ENCODE results near the gene NEK1.
"Not testable (repeated sequence)": the region's sequence is repeated elsewhere in the genome, so short reads cannot be mapped to it uniquely, and the experiment has no call there.

NEK1 gene

DNA sequence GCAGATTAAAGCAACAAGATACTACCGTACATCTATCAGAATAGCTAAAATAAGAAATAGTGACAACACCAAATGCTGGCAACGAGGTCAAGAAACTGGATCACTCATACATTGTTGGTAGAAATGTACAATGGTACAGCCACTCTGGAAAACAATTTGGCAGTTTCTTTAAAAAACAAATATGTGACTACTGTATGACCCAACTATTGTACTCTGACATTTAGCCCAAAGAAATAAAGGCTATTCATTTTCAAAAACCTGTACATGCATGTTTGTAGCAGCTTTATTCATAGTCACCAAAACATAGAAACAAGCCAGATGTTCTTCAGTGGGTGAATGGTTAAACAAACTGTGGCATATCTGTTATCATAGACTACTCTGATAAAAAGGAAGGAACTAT lies 16.2 kb upstream of the NEK1 start:
- FAIRE-seq (no peak), DNase-seq (ENCODE audit: insufficient read length, low spot score) (no peak)
- TF ChIP-seq POU2F2 (IDR thresholded peaks at IDR 0.05; ENCODE audit: low read depth, low read length) (no peak), SPI1 (IDR thresholded peaks at IDR 0.05; ENCODE audit: low read depth, low read length) (no peak), TAF1 (IDR thresholded peaks at IDR 0.05; ENCODE audit: low read depth, low read length) (no peak), POLR2AphosphoS5 (IDR thresholded peaks at IDR 0.05; ENCODE audit: low read depth, low read length) (no peak), POLR2A (IDR thresholded peaks at IDR 0.05; ENCODE audit: low read depth, low read length) (no peak), PAX5 (IDR thresholded peaks at IDR 0.05; ENCODE audit: insufficient read depth, low read length, severe bottlenecking) (no peak)

DNA sequence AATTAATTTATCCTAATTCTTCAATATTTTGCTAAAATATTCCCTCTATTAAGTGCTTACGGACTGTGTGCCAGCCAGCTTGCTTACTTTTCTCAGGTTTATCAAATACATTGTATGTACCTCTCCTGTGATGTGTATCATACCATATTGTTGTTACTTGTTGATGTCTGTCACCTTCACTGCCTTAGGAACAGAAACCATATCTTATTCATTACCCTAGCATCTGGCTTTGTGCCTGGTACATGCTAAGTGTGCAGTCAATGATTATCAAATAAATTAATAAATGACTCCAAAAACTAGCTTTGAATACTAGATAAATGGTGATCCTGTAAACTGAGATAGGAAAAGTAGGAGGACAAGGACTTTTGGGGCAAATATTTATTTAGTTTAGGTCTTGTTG lies 14.9 kb upstream of the NEK1 start:
- no peak for TF ChIP-seq POLR2AphosphoS5 (IDR thresholded peaks at IDR 0.05; ENCODE audit: low read depth, low read length)
- TF ChIP-seq POLR2A (IDR thresholded peaks at IDR 0.05; ENCODE audit: low read depth, low read length): no peak
- TF ChIP-seq TAF1 (IDR thresholded peaks at IDR 0.05; ENCODE audit: low read depth, low read length): no peak
- no peak for TF ChIP-seq POU2F2 (IDR thresholded peaks at IDR 0.05; ENCODE audit: low read depth, low read length)
- TF ChIP-seq PAX5 (IDR thresholded peaks at IDR 0.05; ENCODE audit: insufficient read depth, low read length, severe bottlenecking): no peak
- TF ChIP-seq SPI1 (IDR thresholded peaks at IDR 0.05; ENCODE audit: low read depth, low read length): no peak
- DNase-seq (ENCODE audit: insufficient read length, low spot score): no peak
- FAIRE-seq: peak; percentile 5

DNA sequence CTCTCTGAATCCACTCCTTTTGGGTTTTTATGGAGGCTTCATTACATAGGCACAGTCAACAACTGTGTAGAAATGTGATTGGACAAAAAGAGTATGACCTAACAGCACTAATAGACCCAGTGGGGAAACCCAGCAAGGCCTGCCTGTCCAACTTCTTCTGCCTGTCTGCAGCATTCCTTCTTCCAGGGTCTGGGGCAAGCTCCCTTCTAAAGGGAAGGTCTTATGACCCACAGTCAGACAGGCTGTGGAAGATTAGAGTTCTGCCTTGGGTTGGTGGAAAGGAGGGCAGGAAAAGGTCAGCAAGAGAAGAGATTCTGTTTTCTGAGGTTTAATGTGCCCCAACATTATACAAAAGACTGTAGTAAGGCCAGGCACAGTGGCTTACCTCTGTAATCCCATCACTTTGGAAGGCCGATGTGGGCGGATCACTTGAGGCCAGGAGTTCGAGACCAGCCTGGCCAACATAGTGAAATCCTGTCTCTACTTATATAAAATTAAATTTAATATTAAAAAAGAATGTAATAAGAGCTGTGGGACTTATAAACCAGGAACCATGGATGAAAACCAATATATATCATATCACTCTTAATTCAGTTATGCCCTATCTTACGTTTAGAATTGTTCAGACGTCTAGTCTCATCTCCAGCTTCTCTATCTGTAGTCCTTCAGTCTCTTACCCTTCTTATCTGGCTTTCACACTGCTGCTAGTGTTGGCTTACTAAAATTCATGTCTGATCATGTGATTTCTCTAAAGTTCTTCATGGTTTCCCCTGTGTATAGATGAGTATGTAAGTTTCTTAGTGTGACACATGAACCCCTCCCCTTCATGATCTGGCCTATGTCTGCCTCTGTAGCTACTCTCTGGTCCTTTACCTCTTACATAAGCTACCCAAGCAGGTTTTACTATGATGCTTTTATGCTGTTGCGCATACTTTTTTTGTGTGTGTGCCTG lies 14.2 kb upstream of the NEK1 start:
- DNase-seq (ENCODE audit: insufficient read length, low spot score): no peak
- TF ChIP-seq PAX5 (IDR thresholded peaks at IDR 0.05; ENCODE audit: insufficient read depth, low read length, severe bottlenecking) (no peak), TAF1 (IDR thresholded peaks at IDR 0.05; ENCODE audit: low read depth, low read length) (no peak), POLR2AphosphoS5 (IDR thresholded peaks at IDR 0.05; ENCODE audit: low read depth, low read length) (no peak), SPI1 (IDR thresholded peaks at IDR 0.05; ENCODE audit: low read depth, low read length) (no peak), POU2F2 (IDR thresholded peaks at IDR 0.05; ENCODE audit: low read depth, low read length) (no peak), POLR2A (IDR thresholded peaks at IDR 0.05; ENCODE audit: low read depth, low read length) (no peak)
- FAIRE-seq: no peak

DNA sequence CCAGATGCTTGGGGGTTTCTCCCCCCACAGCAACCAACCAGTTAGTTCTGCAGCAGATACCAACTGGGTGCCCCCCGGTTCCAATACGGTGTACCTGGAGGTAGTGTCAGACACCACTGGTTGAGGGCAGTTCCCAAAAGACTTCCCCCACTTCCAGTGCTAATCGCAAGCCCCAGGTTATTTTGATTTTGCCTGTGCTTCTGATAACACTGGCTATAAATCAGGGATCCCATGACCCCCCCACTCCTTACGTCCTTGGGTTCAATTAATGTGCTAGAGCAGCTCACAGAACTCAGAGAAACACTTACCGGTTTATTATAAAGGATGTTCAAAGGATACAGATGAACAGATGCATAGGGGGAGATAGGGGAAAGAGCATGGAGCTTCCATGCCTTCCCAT lies 13.5 kb upstream of the NEK1 start:
- no peak for FAIRE-seq
- TF ChIP-seq POLR2AphosphoS5 (IDR thresholded peaks at IDR 0.05; ENCODE audit: low read depth, low read length) (no peak), POU2F2 (IDR thresholded peaks at IDR 0.05; ENCODE audit: low read depth, low read length) (no peak), POLR2A (IDR thresholded peaks at IDR 0.05; ENCODE audit: low read depth, low read length) (no peak), SPI1 (IDR thresholded peaks at IDR 0.05; ENCODE audit: low read depth, low read length) (no peak), TAF1 (IDR thresholded peaks at IDR 0.05; ENCODE audit: low read depth, low read length) (no peak), PAX5 (IDR thresholded peaks at IDR 0.05; ENCODE audit: insufficient read depth, low read length, severe bottlenecking) (no peak)
- no peak for DNase-seq (ENCODE audit: insufficient read length, low spot score)

DNA sequence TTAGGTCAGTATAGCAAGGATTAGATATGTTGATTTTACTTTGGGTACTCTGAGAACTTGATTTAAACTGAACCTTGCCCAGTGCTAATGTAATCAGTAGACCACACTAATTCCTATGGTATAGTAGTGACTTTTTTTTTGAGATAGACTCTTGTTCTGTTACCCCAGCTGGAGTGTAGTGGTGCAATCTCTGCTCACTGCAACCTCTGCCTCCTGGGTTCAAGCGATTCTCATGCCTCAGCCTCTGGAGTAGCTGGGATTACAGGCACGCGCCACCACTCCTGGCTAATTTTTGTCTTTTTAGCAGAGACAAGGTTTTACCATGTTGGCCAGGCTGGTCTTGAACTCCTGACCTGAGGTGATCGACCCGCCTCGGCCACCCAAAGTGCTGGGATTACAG lies 11.6 kb upstream of the NEK1 start:
- not testable (repeated sequence) for FAIRE-seq; DNase-seq (ENCODE audit: insufficient read length, low spot score)

DNA sequence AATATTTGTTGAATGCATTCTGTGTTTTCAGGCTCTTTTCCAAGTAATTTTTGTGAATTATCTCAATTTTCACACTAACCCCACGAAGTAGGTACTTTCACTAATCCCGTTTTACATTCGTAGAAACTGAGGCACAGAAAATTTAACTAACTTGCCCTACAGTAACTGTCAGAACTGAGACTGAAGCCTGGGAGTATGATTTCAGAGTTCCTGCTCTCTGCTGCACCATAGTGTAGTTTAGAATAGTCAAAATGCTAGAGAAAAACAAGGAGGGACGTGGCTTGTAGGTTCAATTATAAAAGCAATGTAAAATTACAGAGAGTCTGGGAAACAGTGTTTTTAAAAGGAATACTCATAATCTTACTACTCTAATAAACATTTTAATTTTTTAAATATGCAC lies 10.2 kb upstream of the NEK1 start:
- DNase-seq (ENCODE audit: insufficient read length, low spot score) (no peak), FAIRE-seq (no peak)
- TF ChIP-seq POLR2A (IDR thresholded peaks at IDR 0.05; ENCODE audit: low read depth, low read length) (no peak), PAX5 (IDR thresholded peaks at IDR 0.05; ENCODE audit: insufficient read depth, low read length, severe bottlenecking) (no peak), POLR2AphosphoS5 (IDR thresholded peaks at IDR 0.05; ENCODE audit: low read depth, low read length) (no peak), SPI1 (IDR thresholded peaks at IDR 0.05; ENCODE audit: low read depth, low read length) (no peak), POU2F2 (IDR thresholded peaks at IDR 0.05; ENCODE audit: low read depth, low read length) (no peak), TAF1 (IDR thresholded peaks at IDR 0.05; ENCODE audit: low read depth, low read length) (no peak)

DNA sequence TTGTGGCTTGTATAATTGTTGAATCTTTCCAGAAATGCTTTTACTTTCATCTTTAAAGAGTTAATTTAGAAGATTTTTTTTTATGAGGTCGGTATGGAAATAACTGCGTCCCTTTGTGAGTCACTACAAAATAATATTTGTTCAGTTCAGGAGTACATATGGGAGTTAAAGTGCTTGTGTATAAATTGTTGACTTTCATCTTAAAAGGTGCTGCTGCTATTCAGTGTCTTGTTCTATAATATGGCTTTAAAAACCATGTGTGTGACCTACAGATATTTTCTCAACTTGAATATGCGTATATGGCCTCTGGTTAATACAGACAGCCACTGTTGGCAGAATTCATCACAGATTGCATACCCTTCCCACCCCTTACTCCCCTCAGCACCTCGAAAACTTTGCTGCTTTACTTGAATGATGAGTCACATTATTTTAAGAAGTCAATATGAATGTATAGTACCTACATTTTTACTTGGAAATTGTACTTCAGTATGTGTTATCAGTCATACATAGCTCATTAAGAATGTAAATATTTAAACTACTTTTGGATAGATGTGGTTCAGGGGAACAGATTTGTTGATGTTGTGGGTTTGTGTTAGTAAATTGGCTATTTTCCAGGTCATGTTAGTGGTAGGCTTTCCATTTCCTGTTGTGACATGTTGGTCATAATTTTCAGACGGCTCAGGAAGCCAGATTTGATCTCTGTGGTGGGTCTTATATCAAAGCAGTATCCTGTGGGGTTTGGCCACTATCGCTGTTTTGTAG lies 9.5 kb upstream of the NEK1 start:
- no peak for DNase-seq (ENCODE audit: insufficient read length, low spot score)
- TF ChIP-seq TAF1 (IDR thresholded peaks at IDR 0.05; ENCODE audit: low read depth, low read length) (no peak), POLR2A (IDR thresholded peaks at IDR 0.05; ENCODE audit: low read depth, low read length) (no peak; the same call in 1 of the 2 replicates), POU2F2 (IDR thresholded peaks at IDR 0.05; ENCODE audit: low read depth, low read length) (no peak), POLR2AphosphoS5 (IDR thresholded peaks at IDR 0.05; ENCODE audit: low read depth, low read length) (no peak), SPI1 (IDR thresholded peaks at IDR 0.05; ENCODE audit: low read depth, low read length) (no peak), PAX5 (IDR thresholded peaks at IDR 0.05; ENCODE audit: insufficient read depth, low read length, severe bottlenecking) (no peak)
- FAIRE-seq: peak; percentile 66

DNA sequence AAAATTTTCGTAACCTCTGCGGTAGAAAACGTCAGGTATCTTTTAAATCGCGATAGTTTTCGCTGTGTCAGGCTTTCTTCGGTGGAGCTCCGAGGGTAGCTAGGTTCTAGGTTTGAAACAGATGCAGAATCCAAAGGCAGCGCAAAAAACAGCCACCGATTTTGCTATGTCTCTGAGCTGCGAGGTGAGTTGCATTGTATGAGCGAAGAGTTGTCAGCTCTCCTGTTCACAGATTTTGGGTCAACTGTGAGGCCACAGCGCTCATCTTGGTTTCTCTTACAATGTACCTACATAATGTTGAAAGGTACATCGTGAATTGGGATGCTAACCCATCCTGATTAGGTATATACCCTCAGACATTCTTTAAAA lies 8.5 kb upstream of the NEK1 start:
- no peak; the same call in 1 of the 2 replicates for TF ChIP-seq POLR2AphosphoS5 (IDR thresholded peaks at IDR 0.05; ENCODE audit: low read depth, low read length)
- TF ChIP-seq TAF1 (IDR thresholded peaks at IDR 0.05; ENCODE audit: low read depth, low read length): no peak
- TF ChIP-seq PAX5 (IDR thresholded peaks at IDR 0.05; ENCODE audit: insufficient read depth, low read length, severe bottlenecking): no peak
- DNase-seq (ENCODE audit: insufficient read length, low spot score): no peak
- no peak for FAIRE-seq

DNA sequence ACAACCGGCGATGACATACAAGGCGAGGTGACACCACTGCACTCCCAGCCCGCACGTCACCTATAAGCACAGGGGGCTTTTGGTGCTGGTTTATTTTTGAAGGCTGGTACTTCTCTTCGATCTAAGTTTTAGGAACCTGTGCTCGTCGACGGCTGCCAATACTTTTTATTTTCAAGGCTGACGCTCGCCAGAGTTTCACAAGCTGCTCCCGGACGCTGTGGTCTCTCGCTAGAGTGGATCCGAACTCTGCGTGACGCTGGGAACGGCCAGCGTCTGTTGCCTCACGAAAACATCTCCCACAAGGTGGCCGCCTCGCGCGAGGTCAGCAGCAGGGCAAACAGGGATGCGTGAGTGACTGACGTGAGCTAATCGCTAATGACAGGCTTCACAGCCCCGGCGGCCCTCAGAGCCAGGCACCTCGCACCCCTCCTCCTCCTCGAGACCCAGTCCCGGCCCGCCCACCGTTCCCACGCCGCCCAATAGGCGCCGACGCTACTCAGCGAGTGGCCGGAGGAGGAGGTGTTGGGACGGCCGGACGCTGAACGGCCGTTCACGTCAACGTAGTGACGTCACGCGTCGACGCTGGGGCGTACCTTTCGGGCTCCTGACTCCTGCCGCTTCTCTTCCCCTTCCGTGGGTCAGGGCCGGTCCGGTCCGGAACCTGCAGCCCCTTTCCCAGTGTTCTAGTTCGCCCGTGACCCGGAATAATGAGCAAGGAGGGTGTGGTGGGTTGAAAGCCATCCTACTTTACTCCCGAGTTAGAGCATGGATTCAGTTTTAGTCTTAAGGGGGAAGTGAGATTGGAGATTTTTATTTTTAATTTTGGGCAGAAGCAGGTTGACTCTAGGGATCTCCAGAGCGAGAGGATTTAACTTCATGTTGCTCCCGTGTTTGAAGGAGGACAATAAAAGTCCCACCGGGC lies 7.8 kb upstream of the NEK1 start, which contains the start of gene CLCN3:
TSS of gene CLCN3 (plus strand) at position 621 of the 922 bp plus-strand sequence. CDS start 15,351 bp downstream, outside the sequence.
- peak; percentile 100 for FAIRE-seq
- TF ChIP-seq POLR2AphosphoS5 (IDR thresholded peaks at IDR 0.05; ENCODE audit: low read depth, low read length) (peak; percentile 96), SPI1 (IDR thresholded peaks at IDR 0.05; ENCODE audit: low read depth, low read length) (peak; percentile 79), POLR2A (IDR thresholded peaks at IDR 0.05; ENCODE audit: low read depth, low read length) (peak; percentile 91), PAX5 (IDR thresholded peaks at IDR 0.05; ENCODE audit: insufficient read depth, low read length, severe bottlenecking) (no peak), TAF1 (IDR thresholded peaks at IDR 0.05; ENCODE audit: low read depth, low read length) (peak; percentile 72), POU2F2 (IDR thresholded peaks at IDR 0.05; ENCODE audit: low read depth, low read length) (peak; percentile 43)

More for the DNA sequence above, 7.8 kb upstream of the NEK1 start, which contains the start of gene CLCN3:
- peak; percentile 71 for DNase-seq (ENCODE audit: insufficient read length, low spot score)

Data from GM12891 (cell line).